NCI-H748 (cell line): ENCODE results near the gene MACROD2.

ENCODE experiments used
- DNase-seq: peaks from one replicate; lab custom pipeline; 2025; ENCODE audit not compliant: unreplicated experiment; lab: John Stamatoyannopoulos, UW

The MACROD2 gene

DNA sequence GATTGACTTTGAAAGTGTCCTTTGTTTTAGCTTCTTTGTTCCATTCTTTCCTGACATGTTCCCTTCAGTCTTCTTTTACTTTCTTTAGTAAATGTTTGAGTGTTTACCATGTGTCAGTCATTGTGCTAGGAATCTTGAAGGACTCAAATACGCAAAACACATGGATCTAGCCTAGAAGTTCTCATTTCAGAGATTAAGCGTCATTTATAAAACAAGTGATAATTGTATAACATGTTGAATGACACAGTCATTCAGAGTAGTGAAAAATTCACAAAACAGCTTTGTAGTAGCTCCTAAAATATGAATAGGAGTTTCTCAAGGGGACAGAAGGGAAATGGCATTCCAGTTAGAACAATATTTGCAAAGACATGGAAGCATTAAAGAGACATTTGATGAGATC, 66.9 kb downstream of the MACROD2 start:
- no peak for DNase-seq

- DNase-seq: no peak
Measured at GRCh38 chr20:14062786-14063185, 67.5 kb downstream of the MACROD2 start.

- no peak for DNase-seq
Measured at GRCh38 chr20:14064333-14064732, 69.0 kb downstream of the MACROD2 start.

GRCh38 chr20:14064921-14065320, 69.6 kb downstream of the MACROD2 start:
- no peak for DNase-seq

- no peak for DNase-seq
Measured at GRCh38 chr20:14065774-14066173, 70.5 kb downstream of the MACROD2 start.

GRCh38 chr20:14067603-14068002, 72.3 kb downstream of the MACROD2 start:
- no peak for DNase-seq

- no peak for DNase-seq
Measured at GRCh38 chr20:14069796-14070195, 74.5 kb downstream of the MACROD2 start.

DNA sequence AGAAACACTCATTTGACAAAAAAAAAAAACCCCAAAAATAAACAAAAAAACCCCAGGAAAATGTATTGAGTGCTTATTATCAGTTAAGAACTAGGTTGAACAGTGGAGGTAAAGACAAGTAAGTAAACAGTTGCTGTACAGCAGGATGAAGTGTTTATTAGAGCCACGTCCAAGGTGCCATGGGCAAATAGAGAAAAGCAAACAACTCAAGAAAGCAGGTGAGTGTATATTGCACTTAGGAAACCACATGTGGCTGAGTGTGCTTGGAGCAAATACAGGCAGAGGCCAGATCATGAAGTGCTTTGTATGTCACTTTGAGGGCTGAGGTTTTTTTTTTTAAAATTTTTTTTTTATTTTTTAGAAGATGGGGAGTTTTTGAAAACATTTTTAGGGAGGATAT, 98.3 kb downstream of the MACROD2 start:
- DNase-seq: peak; percentile 96

GRCh38 chr20:14098261-14098660, 102.9 kb downstream of the MACROD2 start:
- DNase-seq: no peak

DNA sequence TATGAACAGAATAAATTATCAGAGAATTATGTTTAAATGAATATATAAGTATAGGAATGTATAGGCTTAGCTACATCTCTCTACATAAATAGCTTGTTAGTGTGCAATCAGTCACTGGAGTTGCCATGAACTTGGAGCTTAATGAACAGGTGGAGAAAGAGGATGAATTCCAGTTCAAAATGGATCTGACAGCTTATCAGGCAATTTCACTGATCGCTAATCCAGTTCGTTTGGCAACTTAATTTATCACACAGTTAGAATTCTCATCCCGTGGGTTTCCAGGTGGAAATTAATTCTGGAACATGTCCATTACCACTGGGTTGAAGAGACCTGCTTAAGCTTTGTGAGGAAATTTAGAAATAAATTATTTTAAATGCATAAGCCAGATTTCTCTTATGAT, 118.1 kb downstream of the MACROD2 start:
- DNase-seq: no peak

- no peak for DNase-seq
Measured at GRCh38 chr20:14114065-14114704, 118.9 kb downstream of the MACROD2 start.

GRCh38 chr20:14116037-14116436, 120.7 kb downstream of the MACROD2 start:
- DNase-seq: peak; percentile 9

- DNase-seq: no peak
Measured at GRCh38 chr20:14117768-14118167, 122.5 kb downstream of the MACROD2 start.

DNA sequence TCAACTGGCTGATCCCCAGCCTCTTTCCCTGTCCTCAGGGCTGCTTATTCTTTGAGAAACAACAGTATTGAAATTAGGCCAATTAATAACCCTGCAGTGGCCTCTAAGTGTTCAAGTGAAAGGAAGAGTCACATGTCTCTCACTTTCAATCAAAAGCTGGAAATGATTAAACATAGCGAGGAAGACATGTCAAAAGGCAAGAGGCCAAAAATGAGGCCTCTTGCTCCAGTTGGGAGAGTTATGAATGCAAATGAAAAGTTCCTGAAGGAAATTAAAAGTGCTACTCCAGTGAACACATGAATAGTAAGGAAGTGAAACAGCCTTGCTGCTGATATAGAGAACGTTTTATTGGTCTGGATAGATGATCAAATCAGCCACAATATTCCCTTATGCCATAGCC, 131.5 kb downstream of the MACROD2 start:
- no peak for DNase-seq

DNA sequence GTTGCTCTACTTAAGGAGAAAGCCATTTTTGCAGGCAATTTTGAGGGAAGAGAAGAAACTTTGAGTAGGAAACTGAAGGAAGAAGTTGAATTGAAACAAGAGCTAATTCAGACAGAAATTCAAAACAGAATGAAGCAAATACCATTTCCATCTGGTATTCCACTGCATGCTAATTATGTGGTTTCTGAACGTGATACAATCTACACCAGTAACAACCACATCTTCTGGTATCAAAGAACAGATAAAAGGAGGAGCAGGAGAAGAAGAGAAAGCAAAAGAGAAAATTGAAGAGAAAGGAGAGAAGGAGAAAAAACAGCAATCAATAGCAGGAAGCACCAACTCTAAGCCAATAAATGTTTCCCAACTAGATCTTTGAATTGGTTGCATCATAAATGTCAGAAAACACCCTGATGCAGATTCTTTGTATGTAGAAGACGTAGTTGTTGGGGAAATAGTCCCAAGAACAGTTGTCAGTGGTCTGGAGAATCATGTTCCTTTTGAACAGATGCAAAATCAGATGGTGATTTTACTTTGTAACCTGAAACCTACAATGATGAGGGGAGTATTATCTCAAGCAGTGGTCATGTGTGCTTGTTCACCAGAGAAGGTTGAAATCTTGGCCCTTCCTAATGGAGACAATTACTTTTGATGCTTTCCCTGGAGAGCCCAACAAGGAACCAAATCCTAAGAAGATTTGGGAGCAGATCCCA, 132.4 kb downstream of the MACROD2 start:
- DNase-seq: no peak

DNA sequence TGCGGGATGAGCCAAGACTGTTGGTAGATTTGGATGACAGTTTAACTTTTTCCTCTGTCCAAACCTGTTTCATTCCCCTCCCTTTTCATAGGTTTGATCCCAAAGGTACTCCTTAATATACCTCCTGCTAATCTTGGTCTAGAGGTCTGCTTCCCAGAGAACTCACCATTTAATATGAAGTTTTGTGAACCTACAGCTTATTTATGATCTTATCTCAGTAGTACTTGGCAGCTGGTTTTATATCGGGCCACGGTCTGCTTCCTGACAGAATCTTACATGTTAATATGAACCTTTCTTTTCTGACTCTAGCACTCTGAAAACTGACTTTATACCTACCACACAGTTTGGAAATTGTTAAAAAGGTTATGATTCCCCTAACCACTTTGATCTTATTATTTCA, 138.7 kb downstream of the MACROD2 start:
- no peak for DNase-seq

- peak; percentile 94 for DNase-seq
Measured at GRCh38 chr20:14142171-14142570, 146.9 kb downstream of the MACROD2 start.

- DNase-seq: no peak
Measured at GRCh38 chr20:14142964-14143627, 147.8 kb downstream of the MACROD2 start.

DNA sequence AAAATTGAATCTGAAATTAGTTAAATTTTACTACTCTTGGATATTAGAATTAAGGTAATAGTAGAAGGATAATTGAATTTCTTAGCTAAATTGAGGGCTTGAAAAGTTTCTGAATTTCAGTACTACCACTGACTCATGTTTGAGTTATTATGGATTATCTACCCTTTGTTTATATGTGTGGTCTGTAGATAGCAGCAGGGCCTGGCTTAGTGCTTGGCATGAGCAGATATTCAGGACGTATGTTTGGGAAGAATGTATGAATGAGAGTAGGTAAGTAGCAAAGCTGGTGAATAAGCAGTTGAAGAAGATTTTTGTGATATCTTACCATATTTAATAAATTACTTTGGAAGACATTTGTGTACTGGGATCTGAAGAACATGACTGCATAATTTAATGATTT, 152.7 kb downstream of the MACROD2 start:
- DNase-seq: no peak

- DNase-seq: no peak
Measured at GRCh38 chr20:14155361-14155760, 160.0 kb downstream of the MACROD2 start.

DNA sequence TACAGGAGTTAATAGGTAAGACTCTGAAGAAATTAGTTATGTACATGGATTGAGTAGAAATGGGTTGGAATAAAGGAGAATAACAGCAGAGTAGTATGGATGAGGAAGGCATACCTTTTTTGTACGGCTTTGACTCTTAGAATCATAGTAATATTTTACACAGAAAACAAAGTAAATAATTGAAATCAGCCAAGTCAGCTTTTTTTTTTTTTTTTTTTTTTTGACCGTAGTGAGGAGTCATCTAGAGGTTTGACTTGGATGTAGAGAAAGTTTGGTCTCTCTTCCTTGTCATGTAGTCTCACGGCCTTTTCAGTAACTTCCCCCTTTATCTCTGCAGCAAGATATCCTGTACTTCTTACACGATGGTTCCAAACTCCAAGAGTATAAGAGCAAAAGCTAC, 183.2 kb downstream of the MACROD2 start:
- DNase-seq: no peak

DNA sequence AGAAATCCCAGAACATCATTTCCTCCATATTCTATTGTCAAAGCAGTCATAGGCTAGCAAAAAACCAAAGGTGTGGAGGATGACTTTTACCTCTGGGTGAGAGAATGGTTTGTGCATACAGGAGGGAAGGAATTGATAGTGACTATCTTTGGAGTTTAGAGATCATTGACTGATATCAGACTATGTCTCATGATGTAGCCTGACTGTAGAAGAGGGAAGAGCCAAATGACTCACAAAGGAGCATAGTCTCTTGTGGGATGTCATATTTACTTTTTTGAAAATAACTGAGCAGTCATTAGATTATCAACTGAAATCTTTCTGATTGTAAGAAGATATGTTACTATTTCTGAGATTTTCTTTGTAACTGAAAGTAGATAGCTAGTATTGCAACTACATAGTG, 183.6 kb downstream of the MACROD2 start:
- no peak for DNase-seq
